ENCODE results near the gene KLHDC3.
"Not testable (repeated sequence)": the region's sequence is repeated elsewhere in the genome, so short reads cannot be mapped to it uniquely, and the experiment has no call there.

The KLHDC3 gene

DNA sequence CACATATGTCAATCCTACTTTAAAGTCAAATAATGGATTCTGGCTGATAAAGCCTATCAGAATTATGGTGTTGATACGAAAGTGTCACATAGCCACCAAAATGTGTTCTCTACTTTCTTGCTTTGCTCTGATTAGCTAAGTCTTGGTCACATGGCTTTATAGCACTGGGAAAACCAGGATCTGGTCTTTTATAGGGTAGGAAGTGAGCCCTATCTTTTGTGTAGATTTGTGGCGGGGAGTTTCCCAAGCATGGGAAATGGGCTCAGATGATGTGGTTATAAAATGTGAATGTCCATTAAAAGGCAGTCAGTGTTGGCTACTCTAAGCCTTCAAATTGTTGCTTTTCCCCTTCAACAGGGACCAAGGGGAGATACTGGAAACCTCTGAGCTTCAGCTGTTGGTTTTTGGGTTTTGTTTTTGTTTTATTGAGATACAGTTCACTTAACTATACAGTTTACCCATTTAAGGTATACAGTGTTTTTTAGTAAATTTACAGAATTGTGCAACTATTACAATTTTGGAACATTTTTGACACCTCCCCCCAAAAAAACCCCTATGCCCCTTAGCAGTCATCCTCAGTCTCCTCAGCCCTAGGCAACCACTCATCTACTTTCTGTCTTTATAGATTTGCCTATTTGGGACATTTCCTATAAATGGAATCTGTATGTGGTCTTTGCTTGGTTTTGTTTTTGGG, 19.6 kb downstream of the KLHDC3 start:
- FAIRE-seq, result no peak

DNA sequence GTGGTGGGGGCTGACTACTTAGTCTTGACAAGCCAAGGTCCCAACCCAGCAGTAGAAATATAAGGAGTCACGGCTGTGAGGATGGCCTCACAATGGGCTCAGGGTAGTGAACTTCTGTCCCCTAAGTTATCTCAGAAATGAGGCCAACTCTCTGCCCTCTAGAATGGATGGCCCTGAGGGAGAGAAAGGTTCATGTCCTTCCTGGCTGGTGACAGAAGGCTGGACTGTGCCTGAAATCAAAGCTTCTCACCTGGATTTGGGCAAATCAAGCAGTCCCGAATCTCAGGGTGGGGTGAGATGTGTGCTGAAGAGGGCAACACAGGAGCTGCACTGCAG, 20.1 kb downstream of the KLHDC3 start:
- FAIRE-seq, result no peak

DNA sequence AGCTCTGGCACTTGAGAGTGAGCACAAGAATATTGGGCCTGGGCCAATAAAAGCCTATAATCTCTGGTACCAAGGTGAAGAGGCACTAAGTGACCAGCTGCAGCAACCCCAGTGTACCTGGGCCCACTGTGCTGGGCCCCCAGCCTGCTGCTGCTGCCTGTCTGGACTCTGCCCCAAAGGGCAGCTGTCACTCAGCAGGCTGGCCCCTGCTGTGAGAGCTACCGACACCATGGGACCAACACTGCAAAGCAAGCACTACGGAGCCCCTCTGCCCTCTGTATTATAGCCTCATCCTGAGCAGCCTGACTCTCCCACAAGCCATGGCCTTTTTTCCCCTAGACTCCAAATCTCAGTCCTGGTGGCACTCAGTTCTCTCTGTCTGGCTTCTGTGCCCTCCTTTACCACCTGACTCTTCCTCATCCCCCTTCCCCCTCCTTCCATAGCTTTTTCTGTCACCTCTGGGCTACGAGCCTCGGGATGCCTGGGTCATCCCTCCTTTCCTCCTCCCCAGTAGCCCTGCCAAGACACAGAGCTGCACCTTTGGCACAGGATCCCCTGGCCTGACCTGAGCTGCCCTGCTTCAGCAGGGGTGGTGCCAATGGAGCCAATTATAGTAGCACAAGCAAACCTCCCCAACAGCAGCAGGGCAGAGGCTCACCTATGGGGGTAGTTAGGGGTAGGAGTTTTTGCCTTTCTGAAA, 21.6 kb downstream of the KLHDC3 start:
- no peak for FAIRE-seq

DNA sequence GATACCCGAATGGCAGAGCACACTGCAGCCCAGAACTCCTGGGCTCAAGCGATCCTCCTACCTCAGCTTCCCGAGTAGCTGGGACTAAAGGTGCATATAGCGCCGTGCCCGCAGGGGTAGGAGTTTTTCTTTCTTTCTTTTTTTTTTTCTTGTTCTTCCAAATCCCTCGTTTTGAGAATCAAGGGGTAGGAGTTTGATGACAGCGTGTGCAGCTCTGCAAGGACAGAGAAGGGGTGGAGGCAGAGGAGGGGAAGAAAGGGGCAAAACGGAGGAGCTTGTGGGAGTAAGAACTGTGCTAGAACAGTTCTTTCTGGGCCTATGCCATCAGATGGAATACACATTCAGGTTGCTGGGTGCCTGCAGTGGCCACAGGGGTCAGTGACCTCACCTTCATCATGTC, 22.7 kb downstream of the KLHDC3 start:
- FAIRE-seq, result no peak

DNA sequence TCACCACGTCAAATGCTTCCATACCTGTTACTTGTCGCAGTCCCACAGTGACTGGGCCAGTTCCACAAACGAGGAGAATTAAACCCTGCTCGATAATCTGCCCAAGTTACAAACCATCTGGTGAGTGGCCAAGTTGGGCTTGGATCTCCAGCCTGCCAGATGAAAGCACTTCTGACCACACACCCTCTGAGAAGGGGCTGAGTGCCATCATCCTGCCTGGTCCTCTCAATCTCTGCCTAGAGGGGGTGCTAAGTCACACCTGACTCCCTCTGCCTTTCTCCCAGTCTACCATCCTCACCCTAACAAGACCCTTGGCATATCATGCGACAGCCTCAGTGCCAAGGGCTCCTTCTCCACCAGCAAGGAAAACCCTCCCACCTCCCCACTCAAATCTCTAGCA, 23.1 kb downstream of the KLHDC3 start:
- no peak for FAIRE-seq

DNA sequence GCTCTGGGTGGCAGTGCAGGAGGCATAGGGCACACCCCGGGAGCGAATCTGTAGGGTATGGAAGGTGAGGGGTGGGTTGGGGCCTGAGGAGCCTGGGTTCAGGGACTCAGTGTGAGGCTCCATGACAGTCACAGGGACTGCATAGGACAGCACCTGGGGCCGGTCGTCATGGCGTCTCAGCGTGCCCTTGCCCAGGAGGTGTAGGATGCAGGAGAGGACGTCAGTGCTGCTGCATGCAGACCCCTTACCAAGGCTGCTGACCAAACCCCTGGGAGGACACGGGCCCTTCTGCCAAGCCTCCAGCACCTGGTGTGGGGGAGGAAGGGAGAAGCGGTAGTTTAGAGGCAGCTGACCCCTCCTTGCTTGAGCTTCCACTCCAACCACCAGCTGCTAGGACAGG, 23.7 kb downstream of the KLHDC3 start:
- no peak for FAIRE-seq

DNA sequence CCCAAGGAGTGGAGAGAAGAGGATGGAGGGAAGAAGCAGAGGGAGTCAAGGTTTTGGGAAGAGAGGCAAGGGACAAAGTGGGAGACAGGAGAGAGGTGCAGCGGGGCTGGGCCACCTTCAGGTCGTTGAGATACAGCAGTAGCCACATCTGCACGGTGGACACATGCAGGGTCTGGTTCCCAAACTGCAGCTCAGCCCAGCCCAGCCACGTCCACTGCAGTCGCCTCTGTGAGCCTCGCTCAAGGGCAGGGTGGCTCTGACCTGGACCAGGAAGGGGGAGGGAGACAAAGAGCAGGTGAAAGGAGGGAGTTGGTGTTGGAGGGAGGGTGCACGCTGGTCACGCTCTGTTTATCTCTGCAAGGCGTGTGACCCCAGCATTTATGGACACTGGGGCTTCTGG, 24.7 kb downstream of the KLHDC3 start:
- no peak for FAIRE-seq

DNA sequence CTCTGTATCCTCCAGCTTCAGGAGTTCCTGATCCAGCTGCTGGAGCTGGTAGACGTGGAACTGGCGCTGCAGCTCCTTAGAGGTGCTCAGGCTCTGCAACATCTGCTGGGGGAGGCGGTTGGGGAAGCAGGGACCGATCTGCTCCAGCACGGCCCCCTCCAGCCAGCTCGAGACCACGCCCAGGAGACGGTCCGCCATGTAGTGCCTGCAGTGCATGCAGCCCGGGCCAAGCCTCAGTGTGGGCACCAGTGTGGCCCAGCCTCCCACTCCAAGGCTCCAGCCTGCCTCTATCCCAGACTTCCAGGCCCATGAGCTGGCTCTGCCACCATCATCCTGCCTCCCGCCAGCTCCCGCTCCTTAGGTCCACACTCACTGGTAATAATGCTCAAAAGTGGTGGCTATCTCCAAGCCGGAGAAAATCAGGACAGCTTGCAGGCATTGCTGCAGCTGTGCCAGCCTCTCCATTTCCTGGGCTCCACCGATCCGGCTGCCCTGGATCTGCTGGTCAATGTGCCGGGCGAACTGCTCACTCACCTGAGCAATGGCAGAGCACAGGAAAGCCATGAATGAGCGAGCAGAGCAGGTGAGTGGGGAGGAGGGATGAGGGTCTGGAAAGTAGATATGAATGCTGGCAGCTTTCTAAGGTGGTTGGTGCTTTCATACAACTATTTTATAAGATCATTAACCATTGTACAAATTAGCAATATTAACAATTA, 26.7 kb downstream of the KLHDC3 start:
- no peak for FAIRE-seq

DNA sequence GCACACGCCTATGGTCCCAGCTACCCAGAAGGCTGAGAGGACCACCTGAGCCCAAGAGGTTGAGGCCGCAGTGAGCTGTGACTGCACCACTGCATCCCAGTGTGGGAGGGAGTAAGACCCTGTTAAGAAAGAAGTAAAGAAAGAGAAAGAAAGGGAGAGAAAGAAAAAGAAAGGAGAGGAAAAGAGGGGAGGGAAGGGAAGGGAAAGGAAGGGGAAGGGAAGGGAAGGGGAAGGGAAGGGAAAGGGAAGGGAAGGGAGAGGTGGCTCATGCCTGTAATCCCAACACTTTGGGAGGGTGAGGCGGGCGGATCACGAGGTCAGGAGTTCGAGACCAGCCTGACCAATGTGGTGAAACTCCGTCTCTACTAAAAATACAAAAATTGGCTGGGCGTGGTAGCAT, 27.4 kb downstream of the KLHDC3 start:
- FAIRE-seq, result not testable (repeated sequence)

DNA sequence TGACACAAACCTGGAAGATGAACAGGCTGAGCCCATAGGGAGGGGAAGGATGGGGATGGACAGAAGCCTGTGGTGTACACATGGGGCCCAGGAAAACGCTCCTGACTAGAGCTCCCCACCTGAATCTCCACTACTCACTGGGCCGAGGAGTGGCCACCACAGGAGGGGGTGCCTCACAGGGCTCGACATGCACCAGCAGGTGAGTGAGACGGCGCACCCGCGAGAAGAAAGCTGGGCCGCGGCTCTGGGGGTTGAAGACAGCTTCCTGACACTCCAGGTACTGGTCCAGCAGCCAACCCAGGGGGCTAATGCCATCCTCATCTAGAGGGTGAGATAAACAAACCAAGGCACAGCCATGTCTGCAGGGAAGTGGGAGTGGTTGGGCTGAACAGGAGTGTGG, 29.3 kb downstream of the KLHDC3 start:
- no peak for FAIRE-seq

DNA sequence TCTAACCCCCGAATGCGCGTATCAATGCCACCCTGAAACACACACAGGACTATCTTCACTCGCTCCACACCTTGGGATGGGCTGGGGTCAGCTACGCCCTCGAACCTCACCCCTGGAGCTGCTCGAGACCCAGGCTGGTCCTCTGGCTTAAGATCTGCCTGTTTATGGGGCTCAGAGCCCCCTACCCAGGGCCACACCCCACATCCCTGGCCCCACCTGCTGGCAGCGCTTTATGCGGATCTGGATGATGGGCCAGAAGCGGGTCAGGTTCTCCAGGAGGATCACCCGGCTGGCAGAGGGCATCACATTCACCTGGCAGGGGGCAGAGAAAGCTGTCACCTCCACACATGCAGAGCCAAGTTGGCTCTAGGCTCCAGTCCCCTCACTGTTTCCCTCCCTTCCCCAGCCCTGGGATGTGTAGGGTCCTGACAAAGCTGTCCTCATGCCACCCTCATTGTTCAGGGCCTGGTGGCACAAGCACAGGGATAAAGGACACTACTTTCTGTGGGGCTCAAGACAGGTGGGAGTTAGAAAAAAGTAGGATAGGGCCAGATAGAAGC, 31.4 kb downstream of the KLHDC3 start:
- FAIRE-seq, result no peak

DNA sequence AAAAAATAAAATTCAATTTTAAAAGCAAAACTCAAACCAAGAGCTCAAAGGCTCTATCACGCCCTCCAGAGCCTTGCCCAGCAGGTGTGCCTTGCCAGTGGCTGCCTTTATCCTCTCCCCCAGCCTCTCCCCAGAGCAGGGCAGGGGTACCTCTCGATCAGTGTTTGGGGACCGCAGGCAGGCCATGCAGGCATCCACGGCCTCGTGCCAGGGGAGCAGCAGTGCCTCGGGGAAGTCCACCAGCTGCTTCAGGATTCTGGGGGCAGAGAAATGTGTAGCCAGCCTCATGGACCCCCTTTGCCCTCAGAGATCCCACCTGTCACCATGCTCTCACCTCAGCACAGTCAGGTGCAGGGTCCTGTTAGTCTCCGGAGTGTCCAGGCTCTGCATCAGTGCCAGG, 33.9 kb downstream of the KLHDC3 start:
- no peak for FAIRE-seq

DNA sequence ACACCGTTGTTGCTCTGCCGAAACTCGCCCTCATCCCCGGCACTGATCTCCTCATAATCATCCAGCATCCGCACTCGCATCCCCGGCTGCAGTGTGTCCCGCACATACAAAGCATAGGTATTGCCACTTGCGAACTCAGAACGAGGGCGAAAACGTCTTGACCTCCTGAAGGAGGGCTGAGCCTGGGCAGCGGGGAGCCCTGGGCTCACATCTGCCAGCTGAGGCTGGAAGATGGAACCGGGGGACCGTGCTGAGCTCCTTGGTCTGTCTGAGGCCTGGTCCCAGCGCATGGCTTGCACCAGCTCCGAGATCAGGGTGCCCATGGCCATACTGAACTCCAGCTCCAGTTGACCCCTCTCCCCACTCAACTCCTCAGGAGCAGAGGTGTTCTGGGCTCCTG, 36.9 kb downstream of the KLHDC3 start:
- no peak for FAIRE-seq

DNA sequence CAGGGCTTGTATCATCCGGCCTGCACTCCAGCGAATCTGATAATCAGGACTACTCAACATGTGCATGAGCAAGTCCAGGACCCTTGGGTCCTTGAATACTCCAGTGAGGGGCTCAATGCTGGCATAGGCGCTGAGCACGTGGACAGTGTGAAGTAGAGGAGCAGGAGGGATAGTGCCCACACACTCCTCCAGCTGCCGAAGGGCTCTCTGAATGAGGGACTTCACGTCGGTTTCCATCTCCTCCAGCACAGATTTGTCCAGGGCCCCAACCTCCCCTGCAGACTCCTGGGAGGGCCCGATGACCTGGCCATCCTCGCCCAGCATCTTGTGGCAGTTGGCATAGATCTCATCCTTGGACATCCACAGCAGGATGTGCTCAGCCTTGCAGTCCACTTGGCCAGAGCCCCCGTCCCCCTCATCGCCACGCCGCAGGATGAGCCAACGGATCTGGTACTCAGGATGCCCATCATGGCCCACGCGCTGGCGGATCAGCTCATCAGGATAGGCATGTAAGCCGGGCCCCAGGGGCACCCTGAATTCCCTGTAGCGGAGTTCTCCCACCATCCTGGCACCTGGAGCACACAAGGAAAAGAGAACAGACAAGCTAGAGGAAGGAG, 38.3 kb downstream of the KLHDC3 start:
- no peak for FAIRE-seq

DNA sequence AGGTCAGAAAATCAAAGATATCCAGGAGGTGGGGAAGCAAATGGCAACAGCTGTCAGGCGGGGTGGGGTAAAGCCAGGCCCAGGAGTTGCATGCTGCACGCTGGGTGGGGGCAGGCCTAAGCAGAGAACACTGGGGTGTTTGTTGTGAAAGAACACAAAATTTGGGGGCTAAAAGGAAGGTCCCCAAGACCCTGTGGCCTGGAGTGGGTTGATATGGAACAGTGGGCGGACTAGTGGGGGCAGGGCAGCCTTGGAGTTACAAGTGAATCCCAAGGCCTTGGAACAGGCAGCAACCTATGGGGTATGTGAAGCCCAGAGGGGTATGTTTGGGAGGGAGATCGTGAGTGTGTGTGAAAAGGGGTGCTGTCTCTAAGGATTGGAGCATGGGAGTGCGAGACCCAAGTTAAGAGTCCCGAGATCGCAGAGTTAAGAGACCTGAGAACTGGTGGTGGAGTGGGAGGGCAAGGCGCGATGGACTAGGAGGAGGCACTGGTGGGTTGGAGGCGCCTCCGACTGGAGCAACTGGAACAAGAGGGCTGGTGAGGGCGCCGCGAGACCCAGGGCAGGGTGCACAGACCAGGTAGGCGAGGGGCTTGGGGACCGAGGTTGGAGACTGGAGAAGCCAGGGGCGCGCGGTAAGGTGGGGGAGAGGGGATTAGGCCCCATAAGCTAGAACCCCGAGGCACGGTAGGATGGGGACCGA, 38.9 kb downstream of the KLHDC3 start:
- no peak for FAIRE-seq

DNA sequence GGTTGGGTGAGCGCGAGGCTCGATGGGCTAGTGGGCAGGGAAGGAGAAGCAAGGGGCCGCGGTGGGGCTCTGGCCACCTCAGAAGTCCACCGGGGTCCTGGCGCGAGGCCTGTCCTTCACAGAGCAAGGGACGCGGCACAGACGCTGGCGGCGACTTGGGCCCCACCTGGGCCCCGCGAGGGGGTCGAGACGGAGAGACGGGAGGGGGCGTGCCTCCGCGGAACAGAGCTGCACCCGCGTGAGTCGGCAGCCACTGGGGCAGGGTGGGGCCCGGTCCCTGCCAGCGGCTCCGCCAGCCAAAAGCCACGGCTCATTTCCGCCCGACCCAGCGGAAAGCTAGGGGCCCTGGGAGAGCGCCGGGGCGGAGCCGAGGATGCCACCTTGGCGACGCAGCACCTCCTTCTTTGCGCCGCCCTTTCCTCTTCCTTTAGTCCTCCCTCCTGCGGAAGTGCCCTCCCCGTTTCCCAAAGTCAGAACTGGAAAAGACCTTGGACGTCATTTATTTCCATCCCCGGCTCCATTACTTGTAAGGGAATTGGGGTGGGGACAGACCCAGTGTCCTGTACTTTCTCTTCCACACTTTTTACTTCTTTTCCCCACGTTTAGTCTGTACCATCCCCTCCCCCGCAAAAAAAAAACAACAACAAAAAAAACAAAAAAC, 39.6 kb downstream of the KLHDC3 start, which contains the start of gene CUL7:
CUL7 (minus strand) TSS at position 307 of the 661 bp plus-strand sequence. CDS start 1,063 bp downstream, outside the sequence.
- FAIRE-seq, result peak; percentile 72

DNA sequence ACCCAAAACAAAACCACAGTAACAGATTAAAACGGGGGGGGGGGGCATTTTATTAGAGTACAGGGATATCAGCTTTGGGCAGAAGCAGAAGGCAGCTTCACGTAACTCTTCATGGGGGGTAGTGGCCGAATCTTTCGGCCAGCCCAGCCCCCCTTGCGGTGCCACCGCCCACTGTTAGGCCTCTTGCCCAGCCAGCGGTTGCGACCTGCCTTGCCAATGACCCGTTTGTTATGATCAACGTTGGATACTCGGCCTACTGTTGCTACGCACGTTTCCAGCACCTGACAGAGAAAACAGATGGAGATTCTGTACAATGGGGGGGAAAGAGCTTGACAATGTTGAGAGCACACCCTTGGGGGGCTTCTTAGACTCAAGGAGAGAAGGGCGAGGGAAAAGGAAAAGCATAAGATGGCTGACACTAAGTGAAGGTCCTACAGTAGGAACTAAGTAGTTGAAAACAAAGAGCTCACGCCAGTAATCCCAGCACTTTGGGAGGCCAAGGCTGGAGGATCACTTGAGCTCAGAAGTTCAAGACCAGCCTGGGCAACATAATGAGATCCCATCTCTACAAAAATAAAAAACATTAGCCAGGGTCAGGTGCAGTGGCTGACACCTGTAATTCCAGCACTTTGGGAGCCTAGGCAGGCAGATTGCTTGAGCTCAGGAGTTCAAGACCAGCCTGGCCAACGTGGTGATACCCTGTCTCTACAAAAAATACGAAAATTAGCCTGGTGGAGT, 40.3 kb downstream of the KLHDC3 start:
- no peak for FAIRE-seq

DNA sequence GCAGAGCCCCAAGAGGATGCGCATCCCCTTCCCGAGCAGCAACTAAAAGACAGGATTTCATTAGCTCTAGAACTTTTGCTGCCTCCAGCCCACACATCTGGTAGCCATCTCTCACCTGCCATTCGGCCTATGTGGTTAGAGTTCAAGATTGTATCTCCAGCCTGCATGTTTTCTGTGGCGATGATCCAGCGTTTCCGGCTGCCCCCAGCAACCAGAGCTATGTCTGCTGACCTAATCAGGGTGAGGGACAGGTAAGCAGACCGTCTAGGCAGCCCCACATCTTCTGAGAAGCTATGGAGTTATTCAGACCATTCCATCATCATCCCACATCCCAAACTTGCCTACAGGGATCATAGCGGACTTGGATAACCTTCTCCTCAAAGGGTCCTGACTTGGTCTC, 41.9 kb downstream of the KLHDC3 start:
- no peak for FAIRE-seq

DNA sequence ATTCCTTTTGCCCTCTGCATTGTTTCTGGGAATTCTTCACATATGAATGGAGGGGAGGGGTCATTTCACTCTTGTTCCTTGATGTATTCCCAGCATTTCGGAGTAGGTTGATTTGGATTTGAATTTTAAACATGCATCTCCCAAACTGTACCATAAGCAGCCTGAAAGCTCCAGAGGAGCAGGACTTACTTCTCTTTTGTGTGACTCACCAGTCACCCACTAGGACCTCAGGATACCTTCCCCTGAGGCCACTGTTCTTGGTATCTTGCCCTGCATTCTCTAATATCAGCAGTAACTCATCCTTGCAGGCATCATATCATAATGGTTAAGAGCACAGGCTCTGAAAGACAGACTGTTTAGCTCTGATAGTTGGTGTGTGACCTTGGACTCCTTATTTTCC, 44.5 kb downstream of the KLHDC3 start:
- FAIRE-seq, result no peak

DNA sequence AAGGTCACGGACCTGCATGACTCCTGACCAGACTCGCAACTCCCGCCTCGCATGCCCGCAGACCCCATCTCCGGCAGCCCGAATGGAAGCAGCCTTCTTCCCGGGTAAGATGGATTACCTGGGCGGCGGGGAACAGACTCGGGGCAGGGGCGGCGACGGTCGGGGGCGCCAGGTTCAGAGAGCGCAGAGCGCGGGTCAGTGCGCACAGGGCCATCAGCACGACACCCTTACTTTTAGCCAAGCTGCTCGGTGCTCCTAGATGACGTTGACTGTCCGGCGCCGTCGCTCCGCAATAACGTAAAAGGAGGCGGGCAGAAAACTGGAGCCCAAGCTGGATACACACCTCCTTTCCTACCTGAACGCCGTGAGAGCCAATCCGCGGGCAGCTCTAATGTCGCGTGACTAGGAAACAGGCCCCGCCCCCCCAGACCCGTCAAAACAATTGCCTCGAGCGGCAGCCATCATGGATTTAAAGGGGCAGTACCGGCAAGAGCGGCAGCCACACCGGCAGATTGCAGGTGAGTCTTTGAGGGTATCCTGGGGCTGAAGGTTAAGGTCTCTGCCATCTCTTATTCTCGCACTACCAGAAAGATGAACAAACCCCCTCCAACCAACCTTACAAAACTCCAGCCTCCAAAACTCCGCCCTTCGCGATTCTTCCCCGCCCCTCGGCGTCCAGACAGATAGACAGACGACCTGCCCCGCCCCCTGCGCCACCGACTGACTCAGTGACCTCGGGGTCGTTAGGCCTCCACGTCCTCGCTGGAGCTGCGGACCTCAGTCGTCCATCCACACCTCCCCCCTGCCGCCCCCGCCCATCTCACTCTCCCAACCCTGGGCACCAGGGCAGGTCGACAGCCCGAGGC, 45.4 kb downstream of the KLHDC3 start, which contains the start of the genes KLC4 and MRPL2:
KLC4 (plus strand) TSS at position 464 of the 866 bp plus-strand sequence. CDS start 1,705 bp downstream, outside the sequence.
MRPL2 (minus strand) TSS at position 267 of the 866 bp plus-strand sequence; CDS start at position 214, 53 bp downstream.
- FAIRE-seq, result peak; percentile 68
